GM18498 (cell line): ENCODE results near the gene NCOR2.

Experiments
- ATAC-seq: cut with Tn5 transposase; IDR thresholded peaks from one replicate; pipeline ENCODE4 v1.9.1; 2021; ENCODE audit warnings: mild to moderate bottlenecking, moderate library complexity; ENCODE audit not compliant: unreplicated experiment

The NCOR2 gene

GRCh38 chr12:124561231-124561630 is 6.2 kb downstream of the NCOR2 start:
- no peak for ATAC-seq

GRCh38 chr12:124560146-124560890 is 7.1 kb downstream of the NCOR2 start:
- no peak for ATAC-seq

- no peak for ATAC-seq
Measured at GRCh38 chr12:124559182-124560017, 8.0 kb downstream of the NCOR2 start.

- ATAC-seq: no peak
Measured at GRCh38 chr12:124558313-124558712, 9.1 kb downstream of the NCOR2 start.

GRCh38 chr12:124557518-124558223 is 9.7 kb downstream of the NCOR2 start:
- no peak for ATAC-seq

- no peak for ATAC-seq
Measured at GRCh38 chr12:124556896-124557501, 10.4 kb downstream of the NCOR2 start.

- ATAC-seq: no peak
Measured at GRCh38 chr12:124556074-124556466, 11.3 kb downstream of the NCOR2 start.

GRCh38 chr12:124555168-124556073 is 12.0 kb downstream of the NCOR2 start:
- no peak for ATAC-seq

- no peak for ATAC-seq
Measured at GRCh38 chr12:124554429-124555029, 12.9 kb downstream of the NCOR2 start.

GRCh38 chr12:124553862-124554428 is 13.5 kb downstream of the NCOR2 start:
- ATAC-seq: no peak

GRCh38 chr12:124551268-124552144 is 15.9 kb downstream of the NCOR2 start:
- ATAC-seq: no peak

GRCh38 chr12:124550123-124551089 is 17.0 kb downstream of the NCOR2 start:
- ATAC-seq: no peak

GRCh38 chr12:124549629-124550028 is 17.8 kb downstream of the NCOR2 start:
- ATAC-seq: no peak

GRCh38 chr12:124548854-124549378 is 18.5 kb downstream of the NCOR2 start:
- ATAC-seq: no peak

GRCh38 chr12:124547626-124548025 is 19.8 kb downstream of the NCOR2 start:
- ATAC-seq: no peak

GRCh38 chr12:124545508-124546418 is 21.6 kb downstream of the NCOR2 start:
- ATAC-seq: peak; percentile 88
